Activated T-helper 1 cell treated with anti-CD3 and anti-CD28 coated beads, Interleukin-12 subunit alpha, Interleukin-12 subunit beta, Interleukin-2, Interleukin-4 antibody, amounts not matched to agents 30 ng/mL and 10 ng/mL and 1 ng/mL, durations not matched to agents 14 hours and 24 hours and 36 hours (primary cell): ENCODE data around the gene SLFN5. TPM values are rescaled to one million over a fixed set of nuclear protein-coding genes. Genes with fewer than 3 reads are reported as not detected.
"Not testable (repeated sequence)": the region's sequence is repeated elsewhere in the genome, so short reads cannot be mapped to it uniquely, and the experiment has no call there.

Experiments
- DNase-seq: peaks from one replicate; pipeline ENCODE4 v3.0.0; 2021; ENCODE audit warnings: low spot score
- H3K27ac Mint-ChIP-seq: one replicate; pipeline ENCODE4 v1.8.0; 2021; ENCODE audit warnings: mild to moderate bottlenecking, mixed read lengths
- H3K27me3 Mint-ChIP-seq: one replicate; pipeline ENCODE4 v1.8.0; 2022; ENCODE audit warnings: mild to moderate bottlenecking, moderate library complexity, mixed read lengths; ENCODE audit not compliant: insufficient read depth
- H3K36me3 Mint-ChIP-seq: one replicate; pipeline ENCODE4 v1.8.0; 2021; ENCODE audit warnings: low read depth, mixed read lengths
- H3K4me1 Mint-ChIP-seq: one replicate; pipeline ENCODE4 v1.8.0; 2021; ENCODE audit warnings: low read depth, mixed read lengths
- H3K4me3 Mint-ChIP-seq: one replicate; pipeline ENCODE4 v1.8.0; 2021; ENCODE audit warnings: mild to moderate bottlenecking, moderate library complexity, mixed read lengths
- H3K9me3 Mint-ChIP-seq: one replicate; pipeline ENCODE4 v1.8.0; 2021; ENCODE audit warnings: mixed read lengths
- intact Hi-C: fragments of 100-400 bp; cut with micrococcal nuclease; formaldehyde crosslinking; loops from one replicate; pipeline ENCODE4 v1.15.1; 2024
- total RNA-seq: library from RNA; stranded (reverse); gene quantifications from 2 replicates; pipeline ENCODE4 v1.2.3, GENCODE V29; 2022

The SLFN5 gene
- total RNA-seq, 1 donor from 2014 or later: 11.0 TPM

DNA sequence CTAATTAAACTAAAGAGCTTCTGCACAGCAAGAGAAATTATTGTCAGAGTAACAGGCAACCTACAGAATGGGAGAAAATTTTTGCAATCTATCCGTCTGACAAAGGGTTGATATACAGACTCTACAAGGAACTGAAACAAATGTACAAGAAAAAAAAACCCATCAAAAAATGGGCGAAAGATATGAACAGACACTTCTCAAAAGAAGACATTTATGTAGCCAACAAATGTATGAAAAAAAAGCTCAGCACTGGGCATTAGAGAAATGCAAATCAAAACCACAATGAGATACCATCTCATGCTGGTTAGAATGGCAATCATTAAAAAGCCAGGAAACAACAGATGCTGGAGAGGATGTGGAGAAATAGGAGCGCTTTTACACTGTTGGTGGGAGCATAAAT, 66.5 kb downstream of the SLFN5 start:
- DNase-seq, intact Hi-C loops, H3K27me3 Mint-ChIP-seq, H3K36me3 Mint-ChIP-seq, H3K4me3 Mint-ChIP-seq, H3K27ac Mint-ChIP-seq: not testable (repeated sequence)
- Mint-ChIP-seq H3K9me3 (peaks cover 23% of the 10 kb centered on the region), H3K4me1 (peaks cover 23% of the 10 kb centered on the region)

DNA sequence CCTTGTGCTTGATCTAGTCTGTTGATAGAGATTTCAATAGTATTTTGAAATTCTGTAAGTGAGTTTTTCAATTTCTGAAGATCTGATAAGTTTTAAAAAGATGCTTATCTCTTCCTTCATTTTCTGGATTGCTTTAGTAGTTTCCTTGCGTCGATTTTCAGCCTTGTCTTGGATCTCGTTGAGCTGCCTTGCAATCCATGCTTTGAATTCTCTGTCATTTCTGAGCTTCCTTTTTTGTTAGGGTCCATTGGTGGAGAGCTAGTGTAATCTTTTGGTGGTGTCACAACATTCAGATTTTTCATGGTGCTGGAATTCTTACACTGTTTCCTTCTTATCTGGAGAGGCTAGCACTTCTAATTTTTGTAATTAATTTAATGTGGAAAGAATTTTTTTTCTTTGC, 69.5 kb downstream of the SLFN5 start:
- Mint-ChIP-seq H3K4me3 (no peak overlapping the region), H3K27ac (no peak overlapping the region), H3K9me3 (peaks cover 7% of the 10 kb centered on the region), H3K27me3 (peaks cover 7% of the 10 kb centered on the region), H3K4me1 (peaks cover 41% of the 10 kb centered on the region), H3K36me3 (peaks cover 1% of the 10 kb centered on the region)
- DNase-seq: no peak
- intact Hi-C loops: loop anchor here (1.0 to 2.0 kb wide), 6 partner anchors 120 to 435 kb away; partner anchors contain the start of genes NLE1 and SLFN12

DNA sequence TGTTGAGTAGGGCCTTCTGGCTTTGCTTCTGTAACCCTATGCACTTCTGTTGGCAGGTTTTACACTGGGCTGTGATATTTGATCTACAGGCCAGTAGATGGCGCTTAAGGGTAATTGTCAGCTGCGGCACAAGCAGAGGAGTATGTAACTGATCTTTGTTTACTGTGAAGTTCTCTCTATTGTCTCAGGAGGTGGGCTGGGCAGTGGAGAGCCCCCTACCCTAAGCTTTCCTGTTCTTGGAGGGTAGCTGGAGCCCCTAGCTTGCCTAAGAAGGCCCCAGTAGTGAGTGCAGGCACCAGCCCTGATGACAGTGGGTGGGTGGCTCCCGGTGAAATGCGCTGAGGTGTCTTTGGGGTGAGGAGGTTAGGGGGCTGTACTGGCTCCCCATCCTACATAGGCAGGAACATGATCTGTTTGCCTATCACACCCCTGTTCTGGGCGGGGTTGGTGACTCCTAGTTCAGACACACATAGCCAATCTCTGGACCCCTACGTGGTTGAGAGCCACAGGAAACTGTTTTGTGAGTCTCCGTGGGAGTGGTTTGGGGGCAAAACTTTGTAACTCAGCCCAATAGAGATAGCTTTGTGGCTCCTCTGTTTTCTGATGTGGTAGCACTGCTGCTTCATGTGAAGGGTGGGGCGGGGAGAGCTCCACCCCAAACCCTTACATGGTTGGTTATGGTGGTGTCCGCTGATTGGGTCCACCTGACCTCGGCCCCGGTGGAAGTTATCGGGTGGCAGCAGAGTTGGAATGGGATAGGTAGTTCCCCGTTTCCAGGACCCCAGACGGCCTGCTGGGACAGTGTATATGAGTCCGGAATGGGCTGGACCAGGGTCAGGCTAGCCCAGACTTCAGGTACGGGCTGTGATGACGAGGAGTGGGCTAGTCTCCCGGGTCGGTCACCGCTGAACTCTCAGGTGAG, 70.2 kb downstream of the SLFN5 start:
- Mint-ChIP-seq H3K4me3 (peak overlapping the region; percentile 81), H3K36me3 (no peaks in the 10 kb centered on the region), H3K4me1 (peaks cover 45% of the 10 kb centered on the region), H3K9me3 (peaks cover 7% of the 10 kb centered on the region), H3K27ac (peak overlapping the region; percentile 88), H3K27me3 (peaks cover 2% of the 10 kb centered on the region)
- peak; percentile 78 for DNase-seq
- intact Hi-C loops: loop anchor here (1.0 to 2.0 kb wide), 12 partner anchors 28 to 434 kb away; partner anchors contain the start of genes AP2B1, NLE1, SLFN11 and SLFN12

DNA sequence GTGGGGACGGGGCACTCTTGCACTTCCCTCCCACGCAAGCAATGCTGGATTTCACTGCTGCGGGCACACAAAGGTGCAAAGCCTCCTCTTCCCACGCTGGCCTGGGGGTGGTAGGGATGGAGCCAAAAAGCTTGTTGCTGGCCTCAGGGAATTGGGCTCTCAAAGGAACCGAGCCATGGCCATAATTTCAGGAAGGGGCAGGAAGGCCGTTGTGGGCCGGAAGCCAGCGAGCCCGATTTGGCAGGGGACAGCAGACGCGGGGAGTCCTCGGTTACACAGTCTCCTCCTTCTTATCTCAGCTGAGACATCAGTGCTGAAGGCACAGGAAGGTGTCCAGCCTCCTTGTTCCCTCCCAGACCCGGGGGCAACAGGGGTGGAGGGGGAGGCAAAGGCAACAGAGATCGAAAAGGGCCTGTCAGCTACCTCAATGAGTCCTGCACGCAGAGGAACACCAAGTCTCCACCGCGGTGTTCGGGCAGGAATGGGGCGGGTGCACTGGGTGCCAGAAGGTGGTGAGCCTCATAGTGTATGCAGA, 71.1 kb downstream of the SLFN5 start:
- Mint-ChIP-seq H3K27ac (peak overlapping the region; percentile 88), H3K9me3 (peaks cover 6% of the 10 kb centered on the region), H3K4me1 (peaks cover 50% of the 10 kb centered on the region), H3K4me3 (peak overlapping the region; percentile 81), H3K36me3 (no peaks in the 10 kb centered on the region), H3K27me3 (no peaks in the 10 kb centered on the region)
- no peak for DNase-seq
- intact Hi-C loops: loop anchor here (1.0 to 2.0 kb wide), 8 partner anchors 27 to 273 kb away; partner anchors contain the start of genes AP2B1, NLE1, SLFN11 and SLFN12

GRCh38 chr17:35314415-35315216, 71.7 kb downstream of the SLFN5 start:
- Mint-ChIP-seq H3K27me3 (no peaks in the 10 kb centered on the region), H3K4me1 (peaks cover 50% of the 10 kb centered on the region), H3K27ac (peak overlapping the region; percentile 47), H3K36me3 (peaks cover 2% of the 10 kb centered on the region), H3K4me3 (peak overlapping the region; percentile 81), H3K9me3 (no peaks in the 10 kb centered on the region)
- intact Hi-C loops: no loop called here
- DNase-seq: no peak

- H3K4me1 Mint-ChIP-seq: peaks cover 50% of the 10 kb centered on the region
- no peaks in the 10 kb centered on the region for H3K27me3 Mint-ChIP-seq
- H3K4me3 Mint-ChIP-seq: peak overlapping the region; percentile 48
- no peak overlapping the region for H3K27ac Mint-ChIP-seq
- no peaks in the 10 kb centered on the region for H3K9me3 Mint-ChIP-seq
- no peak for DNase-seq
- intact Hi-C loops: no loop called here
- H3K36me3 Mint-ChIP-seq: peaks cover 4% of the 10 kb centered on the region
These were observed 72.4 kb downstream of the SLFN5 start for GRCh38 chr17:35315283-35315682.

GRCh38 chr17:35315971-35316370, 73.1 kb downstream of the SLFN5 start:
- Mint-ChIP-seq H3K27me3 (no peaks in the 10 kb centered on the region), H3K27ac (no peak overlapping the region), H3K36me3 (peaks cover 4% of the 10 kb centered on the region), H3K4me1 (peaks cover 50% of the 10 kb centered on the region), H3K9me3 (no peaks in the 10 kb centered on the region), H3K4me3 (no peak overlapping the region)
- intact Hi-C loops: no loop called here
- DNase-seq: no peak

DNA sequence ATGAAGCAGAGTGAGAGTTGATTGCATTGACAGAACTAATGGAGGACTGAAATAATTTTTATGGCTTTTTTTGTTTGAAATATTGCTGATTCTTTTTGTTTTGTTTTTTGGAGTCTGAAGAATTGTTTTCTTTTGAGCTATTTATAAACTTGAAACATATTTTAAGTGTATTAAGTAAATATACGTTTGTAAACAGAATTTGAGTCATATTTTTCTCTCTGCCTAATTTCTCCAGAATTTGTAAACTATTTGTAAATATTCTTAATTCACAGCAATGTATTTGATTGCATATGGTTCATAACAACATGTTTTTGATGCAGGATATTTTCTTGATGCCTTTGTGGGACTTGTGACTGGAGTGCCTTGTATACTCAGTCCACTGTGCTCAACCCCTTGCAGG, 79.9 kb downstream of the SLFN5 start:
- peaks cover 42% of the 10 kb centered on the region for H3K36me3 Mint-ChIP-seq
- H3K4me3 Mint-ChIP-seq: no peak overlapping the region
- no peak for DNase-seq
- peaks cover 8% of the 10 kb centered on the region for H3K4me1 Mint-ChIP-seq
- no peak overlapping the region for H3K27ac Mint-ChIP-seq
- intact Hi-C loops: no loop called here
- H3K9me3 Mint-ChIP-seq: peaks cover 13% of the 10 kb centered on the region
- peaks cover 9% of the 10 kb centered on the region for H3K27me3 Mint-ChIP-seq

Other genes starting within 250 kb of the SLFN5 start
- 28.1 and 28.2 TPM in 2 replicates for gene RFFL, start 179.4 kb upstream of the SLFN5 start, total RNA-seq
- gene RAD51D, start 123.2 kb upstream of the SLFN5 start, total RNA-seq: 29.8 and 34.9 TPM in 2 replicates
- gene FNDC8, start 121.5 kb upstream of the SLFN5 start, total RNA-seq: not detected in 2 replicates
- gene NLE1, start 100.8 kb upstream of the SLFN5 start, total RNA-seq: 51.1 and 54.4 TPM in 2 replicates
- gene UNC45B, start 95.3 kb upstream of the SLFN5 start, total RNA-seq: not detected in 2 replicates
- not detected in 2 replicates for gene SLC35G3, start 48.7 kb upstream of the SLFN5 start, total RNA-seq
- gene SLFN11, start 130.5 kb downstream of the SLFN5 start, total RNA-seq: 70.8 and 76.0 TPM in 2 replicates
- gene SLFN12, start 189.4 kb downstream of the SLFN5 start, total RNA-seq: 6.6 and 8.4 TPM in 2 replicates
- 32.2 and 32.7 TPM in 2 replicates for gene SLFN13, start 205.7 kb downstream of the SLFN5 start, total RNA-seq